CD14-positive monocyte (primary cell): Measurements from ENCODE around the gene ADAMTSL2. TPM values are rescaled to one million over a fixed set of nuclear protein-coding genes. Genes with fewer than 3 reads are reported as not detected.
"Not testable (repeated sequence)": the region's sequence is repeated elsewhere in the genome, so short reads cannot be mapped to it uniquely, and the experiment has no call there.

ENCODE experiments used
- DNase-seq, 3 donors: peaks; one replicate each; pipeline ENCODE4 v3.0.0-alpha.2; 2011 to 2022
- H2AFZ ChIP-seq: 2 replicates; pipeline ENCODE4 v1.6.0; 2012; ENCODE audit warnings: mild to moderate bottlenecking, low read depth, low read length, inconsistent platforms; ENCODE audit not compliant: insufficient read depth, poor library complexity, severe bottlenecking
- H3K27ac ChIP-seq, 2 donors: 1 replicate in 1 of 2; 2 replicates in 1 of 2; pipeline ENCODE4 v1.5.1; 2012 to 2013; ENCODE audit warnings: low read length in 2 of 2, control low read depth in 1 of 2, inconsistent platforms in 1 of 2, low read depth in 1 of 2, mild to moderate bottlenecking in 1 of 2
- H3K27me3 ChIP-seq, 2 donors: one replicate each; pipeline versions ENCODE4 v1.6.0 to v1.6.1; 2011 to 2013; ENCODE audit warnings: low read length in 2 of 2; ENCODE audit not compliant: control insufficient read depth in 2 of 2, insufficient read depth in 2 of 2
- H3K36me3 ChIP-seq, 2 donors: replicated peaks in 1 of 2; 1 replicate in 1 of 2; 2 replicates in 1 of 2; pipeline versions ENCODE4 v1.5.1 to v1.6.1; 2012 to 2013; ENCODE audit warnings: low read length in 2 of 2, control low read depth in 1 of 2, inconsistent platforms in 1 of 2, mild to moderate bottlenecking in 1 of 2; ENCODE audit not compliant: insufficient read depth in 2 of 2, control insufficient read depth in 1 of 2
- H3K4me1 ChIP-seq, 2 donors: 1 replicate in 1 of 2; 2 replicates in 1 of 2; pipeline versions ENCODE4 v1.5.1 to v1.6.1; 2012 to 2013; ENCODE audit warnings: low read length in 2 of 2, control low read depth in 1 of 2, inconsistent platforms in 1 of 2, mild to moderate bottlenecking in 1 of 2, moderate library complexity in 1 of 2; ENCODE audit not compliant: insufficient read depth in 2 of 2, control insufficient read depth in 1 of 2
- H3K4me2 ChIP-seq: replicated peaks from 2 replicates; pipeline ENCODE3; 2012; ENCODE audit warnings: low read length, moderate library complexity, mild to moderate bottlenecking; ENCODE audit not compliant: poor library complexity, severe bottlenecking; ENCODE audit errors: extremely low read depth
- H3K4me3 ChIP-seq, 3 experiments: fragments of 200-600 bp in 1 of 3; sonication (generic) in 1 of 3; replicated peaks in 1 of 3; 1 replicate in 2 of 3; 2 replicates in 1 of 3; pipeline ENCODE4 v1.5.1; 2011 to 2013; ENCODE audit warnings: low read length in 3 of 3, mild to moderate bottlenecking in 3 of 3, control low read depth in 2 of 3, low read depth in 2 of 3, inconsistent platforms in 1 of 3, moderate library complexity in 1 of 3
- H3K79me2 ChIP-seq: 2 replicates; pipeline ENCODE4 v1.6.0; 2012; ENCODE audit warnings: mild to moderate bottlenecking, control low read depth, inconsistent platforms, low read length, moderate library complexity; ENCODE audit not compliant: insufficient read depth
- H3K9ac ChIP-seq: 2 replicates; pipeline ENCODE4 v1.6.0; 2017; ENCODE audit warnings: low read length, mild to moderate bottlenecking; ENCODE audit not compliant: insufficient read depth, poor library complexity, severe bottlenecking
- H3K9me3 ChIP-seq, 2 donors: replicated peaks in 1 of 2; 1 replicate in 1 of 2; 2 replicates in 1 of 2; pipeline versions ENCODE4 v1.5.1 to v1.6.1; 2012 to 2013; ENCODE audit warnings: low read length in 2 of 2, control low read depth in 1 of 2; ENCODE audit not compliant: control insufficient read depth in 1 of 2, insufficient read depth in 1 of 2
- H4K20me1 ChIP-seq: 2 replicates; pipeline ENCODE4 v1.6.0; 2012; ENCODE audit warnings: mild to moderate bottlenecking, low read length, control low read depth, moderate library complexity; ENCODE audit not compliant: insufficient read depth
- H3K27ac Mint-ChIP-seq, 7 donors: one replicate each; pipeline ENCODE4 v1.8.0; 2020; ENCODE audit warnings: mild to moderate bottlenecking in 7 of 7, mixed read lengths in 7 of 7, moderate library complexity in 6 of 7, inconsistent platforms in 2 of 7
- H3K27me3 Mint-ChIP-seq, 3 donors: one replicate each; pipeline ENCODE4 v1.8.0; 2021 to 2022; ENCODE audit warnings: low read depth in 3 of 3, mild to moderate bottlenecking in 3 of 3, mixed read lengths in 3 of 3, moderate library complexity in 3 of 3, inconsistent platforms in 1 of 3
- H3K36me3 Mint-ChIP-seq, 2 donors: one replicate each; pipeline ENCODE4 v1.8.0; 2020; ENCODE audit warnings: mixed read lengths in 2 of 2, inconsistent platforms in 1 of 2, mild to moderate bottlenecking in 1 of 2
- H3K4me1 Mint-ChIP-seq: one replicate; pipeline ENCODE4 v1.8.0; 2020; ENCODE audit warnings: mild to moderate bottlenecking, mixed read lengths
- H3K4me3 Mint-ChIP-seq, 2 donors: one replicate each; pipeline ENCODE4 v1.8.0; 2020; ENCODE audit warnings: mild to moderate bottlenecking in 2 of 2, mixed read lengths in 2 of 2, moderate library complexity in 1 of 2
- H3K9me3 Mint-ChIP-seq, 7 donors: one replicate each; pipeline ENCODE4 v1.8.0; 2020 to 2022; ENCODE audit warnings: mixed read lengths in 7 of 7, mild to moderate bottlenecking in 6 of 7, moderate library complexity in 6 of 7, inconsistent platforms in 2 of 7
- WGBS: methylation state at CpG from one replicate; pipeline ENCODE4 v1.1.5; 2013; ENCODE audit warnings: missing lambda C conversion rate; ENCODE audit not compliant: insufficient coverage; 5-methylcytosine and 5-hydroxymethylcytosine counted together
- intact Hi-C, 2 donors: fragments of 100-400 bp; cut with micrococcal nuclease; formaldehyde crosslinking; loops; one replicate each; pipeline versions ENCODE4 v1.15.0 to v1.15.1; 2023
- polyA plus RNA-seq, 3 donors: library from polyadenylated mRNA; depleted of rRNA in 1 of 3; unstranded in 2 of 3; stranded (reverse) in 1 of 3; fragments of 300-500 nt in 2 of 3; fragments of >200 nt in 1 of 3; fragmentation: Illumina TruSeq in 2 of 3; gene quantifications; 1 replicate in 2 of 3; 2 replicates in 1 of 3; pipeline ENCODE4 v1.2.3, GENCODE V29; 2012 to 2021
- TF ChIP-seq, protein P1 (sequence below): fragments of 200-600 bp; IDR thresholded peaks from one replicate; pipeline ENCODE4 v1.8.0; 2022; ENCODE audit warnings: antibody characterized with exemption, mild to moderate bottlenecking

ADAMTSL2 gene
- polyA plus RNA-seq, 3 donors = 0.08 TPM; not detected in 2

DNA sequence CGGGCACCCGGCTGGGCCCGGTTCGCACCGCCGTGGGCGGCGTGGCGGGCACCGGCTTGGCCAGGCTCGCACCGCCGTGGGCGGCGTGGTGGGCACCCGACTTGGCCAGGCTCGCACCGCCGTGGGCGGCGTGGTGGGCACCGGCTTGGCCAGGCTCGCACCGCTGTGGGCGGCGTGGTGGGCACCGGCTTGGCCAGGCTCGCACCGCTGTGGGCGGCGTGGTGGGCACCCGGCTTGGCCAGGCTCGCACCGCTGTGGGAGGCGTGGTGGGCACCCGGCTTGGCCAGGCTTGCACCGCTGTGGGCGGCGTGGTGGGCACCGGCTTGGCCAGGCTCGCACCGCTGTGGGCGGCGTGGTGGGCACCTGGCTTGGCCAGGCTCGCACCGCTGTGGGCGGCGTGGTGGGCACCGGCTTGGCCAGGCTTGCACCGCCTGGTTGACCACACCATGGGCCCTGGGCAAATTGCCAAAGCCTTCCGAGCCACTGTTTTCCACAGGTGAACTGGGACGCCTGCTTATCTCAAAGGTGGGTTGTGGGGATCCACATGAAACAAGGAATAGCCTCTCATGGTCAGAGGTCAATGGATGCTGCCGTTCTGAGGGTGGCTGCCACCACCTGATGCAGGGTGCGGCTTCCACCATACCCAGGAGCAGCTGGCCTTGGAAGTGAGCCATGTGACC lies 28.2 kb downstream of the ADAMTSL2 start:
- WGBS = 96% methylated on average over 41 of the region's 54 CpGs
- Mint-ChIP-seq H3K27ac (no peak overlapping the region), H3K9me3 (peaks cover 0 to 2% (median 0%) of the 10 kb centered on the region in 7 donors), H3K4me1 (peaks cover 13% of the 10 kb centered on the region), H3K4me3 (no peak overlapping the region), H3K27me3 (peaks cover 5 to 17% (median 11%) of the 10 kb centered on the region in 3 donors), H3K36me3 (no peaks in the 10 kb centered on the region)
- intact Hi-C loops = no loop called here
- Histone ChIP-seq H3K27ac (no peak overlapping the region), H3K36me3 (no peaks in the 10 kb centered on the region), H3K4me3 (no peak overlapping the region), H3K9me3 (no peaks in the 10 kb centered on the region), H3K79me2 (no peaks in the 10 kb centered on the region), H3K9ac (no peak overlapping the region), H3K4me2 (no peak overlapping the region), H2AFZ (no peak overlapping the region), H3K27me3 (no peaks in the 10 kb centered on the region), H3K4me1 (peaks cover 12 to 13% of the 10 kb centered on the region in 2 donors), H4K20me1 (no peaks in the 10 kb centered on the region)
- DNase-seq = no peak
- TF ChIP-seq, protein P1, sequence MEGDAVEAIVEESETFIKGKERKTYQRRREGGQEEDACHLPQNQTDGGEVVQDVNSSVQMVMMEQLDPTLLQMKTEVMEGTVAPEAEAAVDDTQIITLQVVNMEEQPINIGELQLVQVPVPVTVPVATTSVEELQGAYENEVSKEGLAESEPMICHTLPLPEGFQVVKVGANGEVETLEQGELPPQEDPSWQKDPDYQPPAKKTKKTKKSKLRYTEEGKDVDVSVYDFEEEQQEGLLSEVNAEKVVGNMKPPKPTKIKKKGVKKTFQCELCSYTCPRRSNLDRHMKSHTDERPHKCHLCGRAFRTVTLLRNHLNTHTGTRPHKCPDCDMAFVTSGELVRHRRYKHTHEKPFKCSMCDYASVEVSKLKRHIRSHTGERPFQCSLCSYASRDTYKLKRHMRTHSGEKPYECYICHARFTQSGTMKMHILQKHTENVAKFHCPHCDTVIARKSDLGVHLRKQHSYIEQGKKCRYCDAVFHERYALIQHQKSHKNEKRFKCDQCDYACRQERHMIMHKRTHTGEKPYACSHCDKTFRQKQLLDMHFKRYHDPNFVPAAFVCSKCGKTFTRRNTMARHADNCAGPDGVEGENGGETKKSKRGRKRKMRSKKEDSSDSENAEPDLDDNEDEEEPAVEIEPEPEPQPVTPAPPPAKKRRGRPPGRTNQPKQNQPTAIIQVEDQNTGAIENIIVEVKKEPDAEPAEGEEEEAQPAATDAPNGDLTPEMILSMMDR = no peak

DNA sequence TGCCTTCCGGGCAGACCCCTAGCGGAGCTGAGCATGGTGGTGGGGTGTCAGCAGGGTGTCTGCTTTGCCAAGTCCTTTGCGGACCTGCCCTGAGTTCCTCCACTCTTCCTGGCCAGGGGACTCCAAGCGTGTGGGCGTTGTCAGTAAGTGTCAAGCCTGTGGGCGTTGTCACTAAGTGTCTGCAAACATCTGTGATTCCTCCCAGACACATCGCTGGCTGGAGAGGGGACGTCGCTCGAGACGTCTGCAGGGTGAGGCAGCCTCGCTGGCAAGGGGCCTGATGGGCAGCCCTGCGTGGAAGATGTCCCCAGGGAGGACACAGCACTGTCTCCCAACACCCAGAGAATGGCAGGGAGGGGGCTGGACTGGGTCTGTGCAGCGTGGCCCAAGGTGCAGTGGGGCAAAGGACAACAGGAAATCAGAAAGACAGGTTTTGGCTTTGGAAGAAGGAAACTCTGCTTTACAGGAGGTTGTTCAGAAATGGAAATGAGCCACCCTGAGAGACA lies 28.8 kb downstream of the ADAMTSL2 start:
- H3K27ac Mint-ChIP-seq = no peak overlapping the region
- H3K4me3 Mint-ChIP-seq = no peak overlapping the region
- no peak overlapping the region for H3K4me2 ChIP-seq

DNA sequence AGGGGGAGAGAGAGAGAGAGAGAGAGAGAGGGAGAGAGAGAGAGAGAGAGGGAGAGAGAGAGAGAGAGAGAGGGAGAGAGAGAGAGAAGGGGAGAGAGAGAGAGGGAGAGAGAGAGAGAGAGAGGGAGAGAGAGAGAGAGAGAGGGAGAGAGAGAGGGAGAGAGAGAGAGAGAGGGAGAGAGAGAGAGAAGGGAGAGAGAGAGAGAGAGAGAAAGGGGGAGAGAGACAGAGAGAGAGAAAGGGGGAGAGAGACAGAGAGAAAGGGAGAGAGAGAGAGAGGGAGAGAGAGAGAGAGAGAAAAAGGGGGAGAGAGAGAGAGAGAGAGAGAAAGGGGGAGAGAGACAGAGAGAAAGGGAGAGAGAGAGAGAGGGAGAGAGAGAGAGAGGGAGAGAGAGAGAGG lies 29.3 kb downstream of the ADAMTSL2 start:
- H3K4me1 ChIP-seq, DNase-seq, H3K79me2 ChIP-seq, H3K36me3 ChIP-seq, H3K4me3 ChIP-seq, H3K27me3 ChIP-seq, H3K27ac Mint-ChIP-seq, H3K4me3 Mint-ChIP-seq, H3K9me3 ChIP-seq, H2AFZ ChIP-seq, H3K36me3 Mint-ChIP-seq, H4K20me1 ChIP-seq, H3K27ac ChIP-seq, intact Hi-C loops, H3K4me1 Mint-ChIP-seq, H3K4me2 ChIP-seq, H3K9ac ChIP-seq, H3K9me3 Mint-ChIP-seq: not testable (repeated sequence)
- H3K27me3 Mint-ChIP-seq = peaks cover 5 to 12% (median 11%) of the 10 kb centered on the region in 3 donors

More for the DNA sequence above, 28.8 kb downstream of the ADAMTSL2 start:
- peaks cover 7% of the 10 kb centered on the region for H3K4me1 Mint-ChIP-seq
- Histone ChIP-seq H4K20me1 (no peaks in the 10 kb centered on the region), H2AFZ (no peak overlapping the region), H3K36me3 (no peaks in the 10 kb centered on the region), H3K9me3 (no peaks in the 10 kb centered on the region), H3K27ac (no peak overlapping the region), H3K9ac (no peak overlapping the region), H3K79me2 (no peaks in the 10 kb centered on the region), H3K4me1 (peaks cover 6 to 7% of the 10 kb centered on the region in 2 donors), H3K27me3 (no peaks in the 10 kb centered on the region), H3K4me3 (no peak overlapping the region)
- H3K36me3 Mint-ChIP-seq = no peaks in the 10 kb centered on the region
- intact Hi-C loops = no loop called here
- TF ChIP-seq, protein P1 = no peak
- no peak for DNase-seq
- peaks cover 0 to 2% (median 0%) of the 10 kb centered on the region in 7 donors for H3K9me3 Mint-ChIP-seq
- WGBS = 41% methylated on average over 13 of the region's 14 CpGs
- peaks cover 5 to 12% (median 11%) of the 10 kb centered on the region in 3 donors for H3K27me3 Mint-ChIP-seq
